Spleen (tissue), 11 donors: ENCODE results near the gene FAM107A. TPM values are rescaled to one million over a fixed set of nuclear protein-coding genes. Genes with fewer than 3 reads are reported as not detected.

Experiments
- DNase-seq: peaks from one replicate; pipeline ENCODE4 v3.0.0-alpha.2; 2020
- H3K27ac ChIP-seq, 8 donors: fragments of 200-600 bp; sonication (generic) in 7 of 8; 1 replicate in 4 of 8; 2 replicates in 4 of 8; pipeline versions ENCODE4 v1.5.0 to v1.8.0; 2016 to 2021; ENCODE audit warnings: inconsistent platforms in 4 of 8, mild to moderate bottlenecking in 4 of 8, moderate library complexity in 1 of 8
- H3K27me3 ChIP-seq, 7 donors: fragments of 200-600 bp; sonication (generic) in 6 of 7; replicated peaks in 1 of 7; 1 replicate in 4 of 7; 2 replicates in 3 of 7; pipeline versions ENCODE4 v1.5.0 to v1.8.0; 2016 to 2021; ENCODE audit warnings: inconsistent platforms in 3 of 7, mild to moderate bottlenecking in 1 of 7
- H3K36me3 ChIP-seq, 6 donors: fragments of 200-600 bp; sonication (generic) in 5 of 6; 1 replicate in 4 of 6; 2 replicates in 2 of 6; pipeline versions ENCODE4 v1.5.0 to v1.8.0; 2016 to 2021; ENCODE audit warnings: inconsistent platforms in 2 of 6
- H3K4me1 ChIP-seq, 6 donors: fragments of 200-600 bp; sonication (generic) in 5 of 6; 1 replicate in 3 of 6; 2 replicates in 3 of 6; pipeline versions ENCODE4 v1.5.0 to v1.8.0; 2016 to 2021; ENCODE audit warnings: inconsistent platforms in 3 of 6
- H3K4me3 ChIP-seq, 8 donors: fragments of 200-600 bp; sonication (generic) in 7 of 8; 1 replicate in 4 of 8; 2 replicates in 4 of 8; pipeline versions ENCODE4 v1.5.0 to v1.8.0; 2016 to 2021; ENCODE audit warnings: inconsistent platforms in 4 of 8, mild to moderate bottlenecking in 4 of 8, moderate library complexity in 2 of 8
- H3K9me3 ChIP-seq, 8 donors: fragments of 200-600 bp; sonication (generic) in 7 of 8; 1 replicate in 4 of 8; 2 replicates in 4 of 8; pipeline versions ENCODE4 v1.5.0 to v1.8.0; 2016 to 2021; ENCODE audit warnings: inconsistent platforms in 4 of 8
- POLR2A ChIP-seq, 3 donors: fragments of 450-650 bp; IDR thresholded peaks; one replicate each; pipeline ENCODE4 v1.5.1; 2017; ENCODE audit warnings: antibody characterized with exemption in 3 of 3, mild to moderate bottlenecking in 1 of 3
- POLR2AphosphoS5 ChIP-seq, 3 donors: sonication (generic); formaldehyde crosslinking; IDR thresholded peaks; one replicate each; pipeline ENCODE4 v1.5.1; 2017; ENCODE audit warnings: antibody characterized with exemption in 3 of 3
- WGBS, 5 donors: extraction: QIAGEN DNeasy Blood & Tissue Kit in 3 of 5; methylation state at CpG; one replicate each; pipeline versions ENCODE4 v1.1.5 to v1.1.7; 2013 to 2018; 5-methylcytosine and 5-hydroxymethylcytosine counted together
- intact Hi-C: fragments of 100-400 bp; cut with DNase I; formaldehyde crosslinking; loops from one replicate; pipeline ENCODE4 v1.15.0; 2023; ENCODE audit warnings: low total_unique reads
- polyA plus RNA-seq, 3 donors: library from polyadenylated mRNA; stranded (reverse); fragments of 200-250 nt; gene quantifications; one replicate each; pipeline ENCODE4 v1.2.1, GENCODE V29; 2013
- total RNA-seq, 7 donors: library from RNA; depleted of rRNA in 3 of 7; stranded (reverse); fragments of >200 nt in 3 of 7; fragmentation: NEBNext Ultra II Directional in 4 of 7; extraction: Animal tissue kit (Norgen Biotek cat#: 25700) in 4 of 7; gene quantifications; one replicate each; pipeline versions ENCODE4 v1.1.0 to v1.2.1, GENCODE V29; 2016 to 2021
- TF ChIP-seq, protein P1 (sequence below), 11 experiments: fragments of 200-600 bp in 7 of 11; fragments of 450-650 bp in 4 of 11; sonication (generic) in 4 of 11; IDR thresholded peaks in 8 of 11; conservative IDR thresholded peaks in 3 of 11; 1 replicate in 7 of 11; 2 replicates in 4 of 11; pipeline versions ENCODE4 v1.4.0 to v1.8.0; 2016 to 2021; ENCODE audit warnings: antibody characterized with exemption in 11 of 11, inconsistent platforms in 4 of 11, mild to moderate bottlenecking in 1 of 11
- donor health status: healthy with polysubstance abuse.
- donor health status: DM: no; HTN: no; CAD: no; lungs with moderate emphysema.
- donor health status: DM: no; HTN: no; CAD: no.
- donor health status: Bipolar disorder and iron deficiency.
- donor health status: healthy.
- donor health status: DM: no; HTN: no; CAD: no.
- donor health status: DM: yes; HTN: yes; CAD: no.

The FAM107A gene
- total and polyA plus RNA-seq, 10 donors = 5.7 to 47.7 (median 27.0) TPM

DNA sequence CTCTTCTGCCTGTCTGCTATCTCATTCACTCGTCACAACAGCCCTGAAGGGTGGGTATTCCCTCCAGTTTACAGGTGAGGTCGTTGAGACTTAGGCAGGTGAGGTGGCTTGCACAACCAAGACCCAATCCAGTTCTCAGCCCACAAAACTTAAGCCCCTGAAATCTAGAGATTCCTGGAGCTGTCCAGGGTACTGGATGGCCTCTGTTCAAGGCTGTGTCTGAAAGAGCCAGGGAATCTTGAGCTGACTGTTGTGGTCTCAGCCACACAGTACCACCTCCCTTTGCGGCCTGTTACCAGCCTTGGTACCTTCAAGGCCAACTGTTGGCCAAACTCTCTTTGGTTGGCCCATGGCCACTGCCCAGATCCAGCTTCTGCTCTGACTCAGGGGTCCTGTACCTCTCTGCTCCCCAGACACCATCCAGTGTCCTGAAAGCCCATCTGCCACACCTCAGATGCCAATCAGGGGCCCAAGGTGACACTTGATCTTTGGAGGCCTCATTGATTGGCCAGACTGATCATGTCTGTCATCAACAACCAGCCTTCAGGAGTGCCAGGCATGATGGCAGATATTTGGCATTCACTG, 10.9 kb upstream of the FAM107A start:
- H3K27ac ChIP-seq = no peak overlapping the region
- H3K4me1 ChIP-seq = peaks cover 4 to 33% (median 15%) of the 10 kb centered on the region in 6 donors
- no peaks in the 10 kb centered on the region for H3K9me3 ChIP-seq
- WGBS, 5 donors = 38 to 58% (median 51%) methylated on average over 2 to 3 of the region's 3 CpGs
- intact Hi-C loops = no loop called here
- no peak overlapping the region for H3K4me3 ChIP-seq
- TF ChIP-seq, protein P1, sequence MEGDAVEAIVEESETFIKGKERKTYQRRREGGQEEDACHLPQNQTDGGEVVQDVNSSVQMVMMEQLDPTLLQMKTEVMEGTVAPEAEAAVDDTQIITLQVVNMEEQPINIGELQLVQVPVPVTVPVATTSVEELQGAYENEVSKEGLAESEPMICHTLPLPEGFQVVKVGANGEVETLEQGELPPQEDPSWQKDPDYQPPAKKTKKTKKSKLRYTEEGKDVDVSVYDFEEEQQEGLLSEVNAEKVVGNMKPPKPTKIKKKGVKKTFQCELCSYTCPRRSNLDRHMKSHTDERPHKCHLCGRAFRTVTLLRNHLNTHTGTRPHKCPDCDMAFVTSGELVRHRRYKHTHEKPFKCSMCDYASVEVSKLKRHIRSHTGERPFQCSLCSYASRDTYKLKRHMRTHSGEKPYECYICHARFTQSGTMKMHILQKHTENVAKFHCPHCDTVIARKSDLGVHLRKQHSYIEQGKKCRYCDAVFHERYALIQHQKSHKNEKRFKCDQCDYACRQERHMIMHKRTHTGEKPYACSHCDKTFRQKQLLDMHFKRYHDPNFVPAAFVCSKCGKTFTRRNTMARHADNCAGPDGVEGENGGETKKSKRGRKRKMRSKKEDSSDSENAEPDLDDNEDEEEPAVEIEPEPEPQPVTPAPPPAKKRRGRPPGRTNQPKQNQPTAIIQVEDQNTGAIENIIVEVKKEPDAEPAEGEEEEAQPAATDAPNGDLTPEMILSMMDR (IDR thresholded peaks at IDR 0.05 in 8 of 11, conservative IDR thresholded peaks at IDR 0.05 in 3 of 11) = no peak
- H3K36me3 ChIP-seq = no peaks in the 10 kb centered on the region
- DNase-seq = no peak
- H3K27me3 ChIP-seq = peaks cover 0 to 46% (median 20%) of the 10 kb centered on the region in 7 donors

DNA sequence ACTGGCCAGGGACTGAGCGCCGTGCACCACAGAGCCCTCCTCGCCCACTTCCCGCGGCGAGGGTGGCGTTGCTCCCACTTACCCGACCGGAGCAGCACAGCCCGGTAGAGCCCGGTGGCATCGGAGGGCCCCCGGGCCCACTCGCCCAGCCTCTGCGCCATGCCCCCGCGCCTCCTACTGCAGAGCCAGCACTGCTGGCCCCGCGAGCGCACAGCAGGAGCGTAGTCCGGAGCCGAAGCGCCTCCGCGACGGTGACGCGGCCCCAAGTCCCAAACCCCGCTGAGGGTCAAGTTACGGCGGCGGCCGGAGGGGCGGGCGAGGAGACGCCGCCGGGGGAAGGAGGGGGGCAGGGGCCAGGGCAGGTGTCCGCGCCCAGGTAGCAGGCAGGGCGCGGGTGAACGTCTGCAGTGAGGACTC, 9.6 kb upstream of the FAM107A start:
- intact Hi-C loops = no loop called here
- no peaks in the 10 kb centered on the region for H3K36me3 ChIP-seq
- no peak overlapping the region for H3K27ac ChIP-seq
- no peak for TF ChIP-seq POLR2A (IDR thresholded peaks at IDR 0.05)
- TF ChIP-seq, protein P1 (IDR thresholded peaks at IDR 0.05 in 8 of 11, conservative IDR thresholded peaks at IDR 0.05 in 3 of 11) = no peak
- TF ChIP-seq POLR2AphosphoS5 (IDR thresholded peaks at IDR 0.05) = no peak
- no peaks in the 10 kb centered on the region for H3K9me3 ChIP-seq
- 13 to 27% (median 19%) methylated on average over 16 to 44 of the region's 44 CpGs for WGBS, 5 donors
- peaks cover 0 to 46% (median 20%) of the 10 kb centered on the region in 7 donors for H3K27me3 ChIP-seq
- H3K4me3 ChIP-seq = peak overlapping the region in 2 of 8 donors; percentile 2 to 5
- peaks cover 4 to 33% (median 15%) of the 10 kb centered on the region in 6 donors for H3K4me1 ChIP-seq
- no peak for DNase-seq

DNA sequence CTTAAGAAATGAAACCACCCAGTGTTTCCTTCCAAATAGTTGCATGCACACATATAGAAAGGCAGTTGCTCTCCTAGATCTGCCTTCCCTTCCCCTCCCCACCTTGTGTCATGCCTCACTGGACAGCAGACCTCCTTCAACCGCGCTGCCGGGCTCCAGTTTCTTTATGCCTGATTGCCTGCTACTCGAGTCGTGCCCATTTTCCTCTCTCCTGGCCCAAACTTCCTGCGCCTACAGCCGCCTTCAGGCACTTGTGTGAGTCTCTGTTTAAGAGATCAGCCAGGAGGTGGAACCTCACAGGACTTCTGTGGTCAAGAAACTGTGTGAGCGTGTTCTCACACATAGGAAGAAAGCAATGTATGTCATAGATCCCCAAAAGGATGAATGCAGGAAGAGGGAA, 8.8 kb upstream of the FAM107A start:
- no peak for TF ChIP-seq POLR2AphosphoS5 (IDR thresholded peaks at IDR 0.05)
- no peak for TF ChIP-seq POLR2A (IDR thresholded peaks at IDR 0.05)
- TF ChIP-seq, protein P1 (IDR thresholded peaks at IDR 0.05 in 8 of 11, conservative IDR thresholded peaks at IDR 0.05 in 3 of 11) = no peak
- 29 to 53% (median 44%) methylated on average over 8 of the region's 8 CpGs for WGBS, 5 donors
- Histone ChIP-seq H3K27ac (peak overlapping the region in 2 of 8 donors; percentile 82 to 90), H3K4me3 (peak overlapping the region in 6 of 8 donors; percentile 47 to 80 (median 54)), H3K36me3 (no peaks in the 10 kb centered on the region), H3K4me1 (peaks cover 4 to 33% (median 15%) of the 10 kb centered on the region in 6 donors), H3K27me3 (peaks cover 0 to 46% (median 20%) of the 10 kb centered on the region in 7 donors), H3K9me3 (no peaks in the 10 kb centered on the region)
- DNase-seq = no peak
- intact Hi-C loops = no loop called here

DNA sequence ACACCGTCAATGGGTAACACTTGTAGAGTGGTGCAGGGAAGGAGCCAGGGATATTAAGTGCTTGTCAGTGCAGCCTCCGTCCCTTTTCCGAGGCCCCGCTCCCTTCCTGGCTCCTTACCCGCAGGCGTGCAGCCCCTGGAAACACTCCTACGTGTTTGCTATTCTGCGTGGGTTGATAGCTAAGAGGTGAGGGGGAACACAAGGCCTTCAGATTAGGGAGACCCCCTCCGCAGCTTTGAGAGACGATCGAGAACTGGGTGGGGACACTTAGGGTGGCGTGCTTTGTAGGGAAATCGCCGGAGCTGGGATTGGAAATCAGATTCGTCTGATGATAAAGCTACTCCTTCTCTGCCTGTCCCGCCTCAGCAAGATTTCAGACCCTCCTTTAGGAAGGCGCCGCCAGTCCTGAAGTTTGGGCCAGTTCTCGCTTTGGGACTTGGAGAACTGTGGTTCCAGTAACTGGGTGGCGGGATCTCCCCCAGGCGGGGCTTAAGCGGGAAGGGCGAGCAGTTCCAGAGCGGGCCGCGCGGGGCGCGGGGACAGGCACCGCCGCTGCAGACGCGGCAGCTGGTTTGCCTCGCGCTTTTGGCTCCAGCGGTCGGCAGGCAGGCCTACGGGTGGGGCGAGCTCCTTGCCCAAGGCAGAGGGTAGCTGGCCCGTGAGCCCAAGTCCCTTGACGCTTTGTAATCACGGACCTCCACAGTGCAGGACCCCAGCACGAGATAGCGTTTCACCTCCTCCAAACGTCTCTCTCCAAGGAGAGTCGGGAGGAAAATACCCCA, 8.0 kb upstream of the FAM107A start:
- 4 to 12% (median 9%) methylated on average over 24 to 46 of the region's 46 CpGs for WGBS, 5 donors

More for the DNA sequence above, 8.0 kb upstream of the FAM107A start:
- H3K27ac ChIP-seq = peak overlapping the region; percentile 60 to 90 (median 78)
- H3K27me3 ChIP-seq = peaks cover 0 to 46% (median 20%) of the 10 kb centered on the region in 7 donors
- H3K4me3 ChIP-seq = peak overlapping the region; percentile 39 to 80 (median 50)
- intact Hi-C loops = no loop called here
- H3K4me1 ChIP-seq = peaks cover 4 to 33% (median 15%) of the 10 kb centered on the region in 6 donors
- DNase-seq = peak; percentile 94
- TF ChIP-seq POLR2A (IDR thresholded peaks at IDR 0.05) = no peak
- TF ChIP-seq, protein P1 (IDR thresholded peaks at IDR 0.05 in 8 of 11, conservative IDR thresholded peaks at IDR 0.05 in 3 of 11) = peak; percentile 55 to 92 (median 85)
- TF ChIP-seq POLR2AphosphoS5 (IDR thresholded peaks at IDR 0.05) = peak in 2 of 3 donors; percentile 74 to 82
- no peaks in the 10 kb centered on the region for H3K9me3 ChIP-seq
- no peaks in the 10 kb centered on the region for H3K36me3 ChIP-seq
